ENCODE measurements around the gene FYN.
A peak's percentile ranks its signal among the peaks of the same experiment; 100 is the strongest.
"Not testable (repeated sequence)": the region's sequence is repeated elsewhere in the genome, so short reads cannot be mapped to it uniquely, and the experiment has no call there.

The FYN gene

DNA sequence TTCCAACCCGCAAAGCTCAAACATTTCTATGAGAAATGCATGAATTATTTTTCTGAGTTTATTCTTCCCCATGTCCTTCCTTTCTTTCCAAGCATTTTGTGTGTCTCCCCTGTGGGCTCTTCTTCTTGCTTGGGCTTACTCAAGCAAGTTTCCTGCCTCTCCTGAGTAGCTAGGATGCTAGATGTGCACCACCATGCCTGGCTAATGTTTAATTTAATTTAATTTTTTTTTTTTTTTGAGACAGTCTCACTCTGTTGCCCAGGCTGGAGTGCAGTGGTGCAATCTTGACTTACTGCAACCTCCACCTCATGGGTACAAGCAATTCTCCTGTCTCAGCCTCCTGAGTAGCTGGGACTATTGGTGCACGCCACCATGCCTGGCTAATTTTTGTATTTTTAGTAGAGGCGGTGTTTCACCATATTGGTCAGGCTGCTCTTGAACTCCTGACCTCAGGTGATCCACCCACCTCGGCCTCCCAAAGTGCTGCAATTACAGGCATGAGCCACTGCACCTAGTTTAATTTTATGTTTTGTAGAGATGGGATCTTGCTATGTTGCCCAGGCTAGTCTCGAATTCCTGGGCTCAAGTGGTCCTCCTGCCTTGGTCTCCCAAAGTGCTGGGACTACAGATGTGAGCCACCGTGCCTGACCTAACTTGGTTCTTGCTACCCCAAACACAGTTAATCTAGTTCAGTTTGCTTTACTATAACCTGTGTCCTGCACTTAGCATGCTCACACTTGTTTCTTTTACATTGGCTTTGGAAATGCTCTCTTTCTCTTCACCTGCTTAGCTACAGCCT, 192.2 kb downstream of the FYN start:
- DNase-seq (ENCODE audit: low spot score) = not testable (repeated sequence)

DNA sequence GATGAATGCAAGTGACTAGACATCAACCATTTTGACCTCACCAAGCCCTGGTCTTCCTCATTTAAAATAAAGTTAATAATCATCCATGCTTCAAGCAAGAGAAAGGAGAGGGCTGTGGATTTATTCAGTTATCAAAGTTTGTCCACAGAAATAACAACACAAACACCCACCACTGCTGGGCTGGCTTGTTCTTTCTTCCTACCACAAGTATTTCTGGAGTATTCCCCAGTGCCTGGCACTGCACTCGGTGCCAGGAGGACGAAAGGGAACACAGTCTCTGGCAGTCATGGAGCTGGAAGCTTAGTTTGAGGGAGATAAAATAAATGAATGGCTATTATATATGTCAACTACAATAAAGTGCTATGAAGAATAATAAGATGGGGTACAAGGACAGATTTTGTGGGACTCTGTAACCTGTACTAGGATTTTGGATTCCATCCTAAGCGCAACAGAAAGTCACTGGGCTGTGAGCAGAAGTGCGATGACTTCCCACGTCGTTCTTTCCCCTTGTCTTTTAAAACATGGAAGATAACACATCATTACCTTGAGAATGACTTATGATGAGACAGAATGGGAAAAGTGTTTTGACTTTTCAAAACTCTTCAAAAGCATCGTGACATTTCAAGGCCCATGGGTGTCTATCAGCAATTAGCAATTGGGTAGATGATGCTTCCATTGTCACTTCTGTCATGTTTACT, 193.1 kb downstream of the FYN start:
- DNase-seq (ENCODE audit: low spot score) = no peak

DNA sequence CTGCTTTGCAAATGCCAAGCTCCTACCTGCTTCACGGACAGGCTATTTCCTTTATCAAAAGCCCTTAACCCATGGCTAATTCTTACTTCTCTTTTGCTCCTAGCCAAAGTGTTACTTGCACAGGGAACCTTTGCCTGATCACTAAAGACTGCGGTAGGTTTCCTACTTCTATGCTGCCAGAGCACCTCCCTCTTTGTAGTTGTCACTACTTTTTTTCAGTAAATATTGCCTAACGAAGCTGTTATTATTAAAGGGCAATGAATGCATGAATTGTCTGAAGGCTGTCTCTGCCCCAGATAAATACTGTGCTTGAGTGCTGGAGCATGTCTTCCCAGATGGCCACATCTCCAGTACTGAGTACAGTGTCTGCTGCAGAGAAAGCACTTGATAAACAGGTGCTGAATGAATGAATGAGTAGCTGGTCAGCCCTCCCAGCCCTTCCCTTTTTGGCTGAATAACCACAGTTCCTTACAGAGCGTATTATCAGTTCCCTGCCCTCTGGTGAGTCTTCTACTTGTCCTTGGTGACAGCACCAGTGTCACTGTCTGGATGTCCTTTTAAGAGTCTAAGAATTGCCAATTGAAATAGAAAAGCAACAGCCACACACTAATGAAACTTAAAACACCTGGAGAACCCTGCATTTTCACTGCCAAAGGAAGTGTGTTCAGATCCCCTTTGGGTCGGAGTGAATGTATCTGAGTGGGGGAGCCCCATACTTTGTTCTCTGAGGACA, 194.0 kb downstream of the FYN start:
- no peak for DNase-seq (ENCODE audit: low spot score)

DNA sequence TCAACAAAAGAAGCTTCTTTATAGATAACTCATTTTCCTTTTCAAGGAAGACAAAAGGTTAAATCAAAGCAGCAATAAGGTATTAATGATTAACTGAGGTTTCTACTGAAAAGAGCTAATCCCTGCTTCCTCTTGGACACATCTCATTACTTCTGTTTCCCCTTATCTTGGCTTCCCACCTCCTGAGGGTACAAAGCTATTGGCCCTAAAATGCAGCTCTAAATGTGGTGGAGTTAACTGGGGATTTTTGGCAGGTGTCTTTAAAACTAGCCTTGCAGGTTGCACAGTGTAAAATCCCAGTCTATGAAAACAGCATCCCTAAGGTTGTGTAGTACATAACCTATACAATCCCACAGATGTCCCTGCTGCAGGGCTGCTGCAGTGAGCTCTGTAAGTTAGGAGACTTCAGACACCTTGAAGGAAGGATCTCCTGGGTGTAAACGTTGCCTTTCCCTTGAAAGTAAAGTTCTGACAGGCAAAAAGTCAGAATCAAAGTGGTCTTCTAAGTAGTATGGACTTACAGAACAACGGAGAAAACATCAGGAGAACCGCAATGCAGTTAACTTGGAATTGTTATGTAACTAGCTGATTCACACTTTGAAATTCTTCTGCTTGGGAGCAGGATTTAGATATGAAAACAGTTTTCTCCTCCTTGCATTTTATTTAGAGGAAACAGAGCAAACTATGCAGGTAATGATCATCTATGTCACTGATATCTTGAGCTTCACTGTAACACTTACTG, 195.8 kb downstream of the FYN start:
- DNase-seq (ENCODE audit: low spot score) = no peak

DNA sequence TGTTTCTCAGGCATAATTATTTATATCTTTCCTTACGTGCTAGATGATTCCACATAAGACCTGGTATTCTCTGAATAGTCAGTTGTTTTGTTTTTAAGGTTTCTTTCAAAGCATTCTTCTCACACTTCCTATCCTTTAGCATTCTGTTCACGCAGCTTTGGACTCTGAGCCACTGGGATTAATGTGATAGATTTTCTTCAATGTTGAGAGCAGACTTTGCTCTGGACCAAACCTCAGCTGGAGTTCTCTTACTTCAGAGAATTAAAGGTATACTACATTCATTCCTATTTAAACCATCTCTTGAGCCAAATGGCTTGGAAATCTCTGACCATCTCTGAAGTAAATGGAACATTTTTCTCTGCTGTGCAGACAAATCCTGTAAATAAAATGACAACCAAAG, 196.9 kb downstream of the FYN start:
- DNase-seq (ENCODE audit: low spot score) = no peak

DNA sequence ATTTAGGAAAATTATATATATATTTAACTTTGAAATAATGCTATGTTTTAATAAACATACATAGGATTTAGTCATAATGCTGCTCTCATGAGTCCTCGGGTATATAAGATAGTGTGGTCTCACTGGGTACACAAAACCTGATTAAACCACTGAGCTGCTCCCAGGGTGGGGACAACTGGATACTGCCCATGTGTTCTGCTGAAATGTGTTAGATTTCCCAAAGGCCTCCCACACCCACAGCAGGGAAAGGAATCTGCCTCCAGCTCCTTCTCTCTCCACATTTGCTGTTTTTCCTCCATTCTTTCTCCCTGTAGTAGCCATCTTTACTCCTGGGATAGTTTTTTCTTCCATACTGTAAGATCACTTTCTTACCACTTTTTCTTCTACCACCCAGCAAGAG, 198.4 kb downstream of the FYN start:
- no peak for DNase-seq (ENCODE audit: low spot score)

DNA sequence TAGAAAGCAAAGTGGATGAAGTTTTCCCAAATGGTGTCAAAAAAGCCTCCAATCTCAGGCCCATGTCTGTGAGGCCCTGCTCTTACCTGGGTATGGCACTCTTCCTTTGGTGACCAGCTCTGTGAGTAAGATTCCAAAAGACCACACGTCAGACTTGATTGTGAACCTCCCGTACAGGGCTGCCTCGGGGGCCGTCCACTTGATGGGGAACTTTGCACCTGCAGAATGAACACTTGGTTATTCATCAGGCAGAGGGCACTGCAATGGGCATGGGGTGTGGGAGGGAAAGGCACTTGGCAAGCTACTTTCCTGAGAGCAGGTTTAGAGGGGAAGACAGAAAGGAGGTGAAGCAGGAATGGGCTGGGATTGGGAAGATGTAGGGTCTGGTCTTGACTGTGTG, 198.8 kb downstream of the FYN start:
- no peak for DNase-seq (ENCODE audit: low spot score)

DNA sequence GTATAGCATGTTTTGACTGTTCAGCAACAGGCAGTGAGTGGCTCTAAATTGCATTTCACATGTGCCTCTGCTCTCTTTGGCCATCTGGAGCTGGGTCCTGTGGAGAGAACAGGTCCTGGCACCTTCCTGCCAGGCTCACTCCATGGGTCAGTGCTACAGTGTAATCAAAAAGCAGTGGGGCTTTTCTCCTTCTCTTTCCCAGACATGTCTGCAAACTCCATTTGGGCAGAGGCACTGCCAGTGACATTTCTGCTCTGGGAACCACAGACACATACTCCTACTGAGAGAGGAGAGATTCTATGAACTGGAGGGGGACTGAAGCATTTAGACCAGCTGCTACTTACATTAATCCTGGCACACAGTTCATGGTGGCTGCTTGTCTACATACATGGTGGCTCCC, 199.3 kb downstream of the FYN start:
- DNase-seq (ENCODE audit: low spot score) = no peak

DNA sequence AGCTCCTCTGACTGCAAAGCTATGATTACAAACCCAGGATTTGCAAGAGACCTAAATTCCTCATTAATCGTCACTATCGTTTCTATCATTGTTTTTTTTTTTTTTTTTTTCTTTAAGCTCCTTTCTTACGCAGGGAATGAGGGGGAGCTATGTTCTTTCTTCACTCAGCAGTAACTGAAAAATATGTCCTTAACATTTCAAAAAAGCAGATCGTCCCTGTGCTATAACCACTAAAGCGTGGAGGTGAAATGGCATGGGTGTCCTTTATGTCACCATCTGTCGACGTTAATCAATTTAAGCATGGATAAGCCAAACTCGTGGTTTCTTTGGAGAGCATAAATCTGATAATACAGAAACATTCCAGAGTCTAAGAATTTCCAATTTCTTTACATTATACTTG, 199.7 kb downstream of the FYN start:
- no peak for DNase-seq (ENCODE audit: low spot score)

DNA sequence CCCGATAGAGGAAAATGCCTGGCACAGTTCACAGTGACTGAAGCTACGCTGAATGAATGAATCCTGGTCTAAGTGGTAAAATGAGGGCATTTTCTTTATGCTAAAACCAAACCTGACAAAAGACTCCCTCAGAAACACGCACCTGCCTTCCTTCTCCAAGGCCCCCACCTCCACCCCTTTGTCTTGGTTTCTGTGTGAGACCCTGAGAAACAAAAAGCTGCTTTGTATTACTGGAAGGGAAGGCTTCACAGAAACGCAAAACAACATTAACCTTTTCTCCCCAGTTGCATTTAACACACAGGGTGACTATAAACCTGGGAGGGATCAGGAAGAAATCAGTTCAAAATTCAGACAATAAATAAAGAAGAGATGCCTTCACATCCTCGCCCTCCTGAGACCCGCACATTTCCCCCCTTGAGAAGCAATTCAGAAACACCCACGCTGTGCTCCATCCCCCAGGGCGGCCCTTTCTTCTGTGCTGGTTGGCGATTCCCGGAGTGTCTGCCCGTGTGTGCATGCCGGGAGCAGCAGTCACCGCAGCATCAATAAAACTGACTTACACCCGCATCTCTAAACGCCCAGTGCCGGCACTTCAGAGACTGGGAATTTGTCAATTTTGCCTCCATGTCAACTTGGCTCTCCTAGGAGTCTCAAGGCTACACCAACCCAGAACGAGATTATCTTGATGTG, 200.3 kb downstream of the FYN start:
- no peak for DNase-seq (ENCODE audit: low spot score)

DNA sequence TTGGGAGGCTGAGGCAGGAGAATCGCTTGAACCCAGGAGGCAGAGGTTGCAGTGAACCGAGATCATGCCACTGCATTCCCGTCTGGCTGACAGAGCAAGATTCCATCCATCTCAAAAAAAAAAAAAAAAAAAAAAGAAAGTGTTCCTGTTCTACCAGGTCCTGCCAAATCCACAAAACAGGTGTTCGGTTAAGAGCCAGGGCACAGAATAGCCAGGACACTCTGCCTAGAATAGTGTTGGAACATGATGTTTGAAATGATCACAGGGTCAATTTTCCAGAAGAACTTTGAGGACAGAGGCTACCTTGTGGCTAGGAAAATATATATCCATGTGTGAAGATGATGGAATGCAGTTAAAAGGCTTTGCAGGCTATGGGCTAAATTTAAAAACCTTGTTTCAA, 203.9 kb downstream of the FYN start:
- DNase-seq (ENCODE audit: low spot score) = no peak

DNA sequence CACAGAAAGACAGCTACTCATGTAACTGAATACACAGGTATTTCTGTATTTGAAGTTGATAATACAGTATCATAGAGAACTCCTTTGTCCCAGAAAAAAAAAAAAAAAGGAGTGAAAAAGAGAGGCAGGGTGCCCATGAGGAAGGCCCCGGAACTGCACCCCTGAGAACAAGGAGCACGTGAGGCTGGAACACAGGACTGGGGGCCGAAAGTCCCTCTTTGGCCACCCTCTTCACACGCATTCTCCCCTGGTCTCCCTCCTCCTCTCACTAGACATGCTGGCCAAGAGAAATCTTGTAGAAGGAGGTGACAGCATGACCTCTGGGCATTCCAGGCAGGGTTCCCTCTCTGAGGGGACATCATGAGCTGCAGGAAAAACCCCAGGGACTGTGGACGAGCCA, 204.8 kb downstream of the FYN start:
- no peak for DNase-seq (ENCODE audit: low spot score)

DNA sequence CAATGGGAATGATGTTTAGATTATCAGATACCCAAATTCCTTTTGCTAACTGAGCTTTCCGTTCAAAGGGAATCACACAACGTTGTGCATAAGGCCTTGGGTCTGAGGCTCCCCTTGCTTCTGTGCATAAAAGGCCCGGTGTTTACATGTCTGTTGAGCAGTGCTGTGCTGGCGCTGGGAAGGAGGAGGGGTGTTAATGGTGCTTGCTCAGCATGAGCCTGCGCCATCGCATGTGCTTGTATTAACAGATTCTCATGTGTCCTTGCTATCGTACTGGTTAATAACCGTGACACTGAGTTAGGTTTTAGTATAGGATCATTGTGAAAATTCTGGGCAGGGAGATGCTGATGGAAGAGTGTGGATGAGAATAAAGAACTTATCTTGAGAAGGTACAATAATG, 205.3 kb downstream of the FYN start:
- no peak for DNase-seq (ENCODE audit: low spot score)

DNA sequence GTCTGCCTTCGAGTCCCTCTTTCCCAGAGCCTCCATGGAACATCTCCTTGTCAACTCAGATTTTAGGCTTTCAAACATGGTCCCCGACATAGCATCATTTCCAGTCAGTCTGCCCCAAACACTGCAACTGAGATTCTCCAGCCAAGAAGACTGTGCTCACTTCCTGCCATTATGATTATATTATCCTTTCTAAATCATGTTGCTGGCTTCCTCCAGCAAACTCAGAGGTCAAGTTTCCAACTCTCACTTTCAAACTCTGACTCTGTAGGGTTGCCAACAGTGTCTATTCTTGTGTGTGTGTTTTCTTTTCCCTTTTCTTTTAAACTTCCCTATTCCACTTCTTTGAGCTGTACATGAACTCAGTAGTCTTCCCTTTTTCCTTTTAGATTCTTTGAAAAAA, 206.4 kb downstream of the FYN start:
- no peak for DNase-seq (ENCODE audit: low spot score)

DNA sequence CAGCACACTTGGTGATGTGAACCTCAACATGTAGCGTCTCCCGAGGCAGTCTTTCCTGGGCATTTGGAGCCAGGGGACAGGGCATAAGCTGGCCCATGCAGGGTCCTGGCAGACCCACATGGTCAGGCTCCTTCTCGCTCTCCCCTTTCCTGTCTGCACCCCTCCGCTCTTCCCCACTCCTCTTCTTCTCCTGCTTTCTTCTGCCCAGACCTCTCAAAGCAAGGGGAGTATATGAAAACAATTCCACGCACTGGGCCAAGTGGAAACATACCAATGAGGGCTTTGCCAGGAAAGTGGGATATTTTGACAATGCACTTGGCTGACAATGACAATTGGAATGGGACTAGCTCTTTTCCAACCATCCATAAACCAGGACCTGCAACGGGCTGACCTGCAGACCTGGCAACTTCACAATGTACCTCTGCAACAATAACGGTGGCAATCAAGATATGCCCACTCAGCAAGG, 208.7 kb downstream of the FYN start:
- DNase-seq (ENCODE audit: low spot score) = no peak

DNA sequence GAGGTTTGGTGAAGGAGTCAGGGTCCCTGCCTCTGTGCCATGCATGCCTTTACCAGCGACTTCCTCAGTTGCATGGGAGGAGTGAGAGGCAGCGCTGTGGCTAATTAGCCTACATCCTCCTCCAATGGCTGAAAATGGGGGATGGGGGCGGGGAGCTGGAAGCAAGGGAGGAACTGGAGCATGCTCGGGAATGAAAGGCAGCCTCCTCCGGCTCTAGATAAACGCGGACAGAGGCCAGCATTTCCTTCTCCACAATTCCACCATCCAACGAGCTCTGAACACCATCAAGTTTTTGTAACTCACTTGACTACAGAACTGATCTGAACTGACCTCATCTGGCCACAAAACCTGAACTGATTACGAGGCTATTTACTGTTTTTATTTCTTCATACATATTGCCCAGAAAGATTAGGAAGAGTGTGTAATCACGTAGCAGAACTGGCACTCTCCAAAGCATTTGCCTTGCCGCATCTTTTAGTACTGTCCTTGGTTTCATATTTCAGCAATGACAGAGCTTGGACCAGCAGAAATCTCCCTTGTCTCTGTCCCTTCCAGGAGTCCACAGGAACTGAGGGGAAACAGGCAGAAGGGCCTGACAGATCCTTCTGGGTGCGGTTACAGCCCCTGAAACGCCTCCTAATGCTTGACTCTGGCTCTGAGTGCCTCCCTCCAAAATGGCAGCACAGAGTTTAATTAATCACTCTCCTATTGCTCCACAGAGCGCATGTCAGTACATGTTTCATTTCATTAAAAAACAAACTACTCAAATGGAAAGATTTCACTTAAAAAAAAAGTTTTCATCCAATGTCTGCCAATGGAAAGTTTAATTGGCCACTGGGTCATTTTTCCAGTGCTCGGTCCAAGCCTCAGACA, 209.3 kb downstream of the FYN start:
- DNase-seq (ENCODE audit: low spot score) = peak; percentile 69

DNA sequence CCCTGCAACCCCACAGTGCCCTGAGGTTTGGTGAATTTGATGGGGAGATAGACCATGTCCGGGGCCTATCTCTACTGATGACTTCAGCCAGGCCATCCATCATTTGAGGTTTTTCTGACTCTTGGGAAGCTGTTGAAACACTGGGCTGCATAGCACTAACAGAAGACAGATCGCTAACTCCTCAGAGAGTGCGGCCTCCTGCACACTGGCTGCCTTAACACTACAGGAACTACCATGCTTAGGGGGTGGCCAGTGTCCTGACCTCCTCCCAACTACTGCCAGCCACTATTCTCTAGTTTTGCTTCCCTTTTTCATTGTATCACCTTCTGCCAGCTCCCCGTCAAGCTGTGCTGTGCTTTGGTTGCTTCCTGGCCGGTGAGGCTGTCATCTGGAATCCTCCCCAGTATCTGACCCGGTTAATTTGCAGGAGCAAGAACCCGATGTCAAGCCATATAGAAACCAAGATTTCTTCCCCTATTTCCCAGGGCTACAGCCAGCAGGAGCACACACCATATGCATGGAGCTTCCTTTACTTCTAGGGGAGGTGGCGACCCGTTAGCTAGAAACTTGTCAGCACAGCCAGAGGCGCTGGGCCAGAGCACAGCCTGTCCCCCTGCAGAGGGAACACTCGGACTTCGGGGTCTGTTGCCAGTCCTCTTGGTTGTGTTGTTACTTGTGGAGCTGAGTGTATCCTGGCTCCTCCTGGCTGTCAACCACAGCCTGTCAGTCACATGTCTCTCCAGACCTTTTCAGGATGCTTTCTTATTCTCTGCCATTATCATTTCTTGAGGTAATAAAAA, 210.3 kb downstream of the FYN start:
- no peak for DNase-seq (ENCODE audit: low spot score)

DNA sequence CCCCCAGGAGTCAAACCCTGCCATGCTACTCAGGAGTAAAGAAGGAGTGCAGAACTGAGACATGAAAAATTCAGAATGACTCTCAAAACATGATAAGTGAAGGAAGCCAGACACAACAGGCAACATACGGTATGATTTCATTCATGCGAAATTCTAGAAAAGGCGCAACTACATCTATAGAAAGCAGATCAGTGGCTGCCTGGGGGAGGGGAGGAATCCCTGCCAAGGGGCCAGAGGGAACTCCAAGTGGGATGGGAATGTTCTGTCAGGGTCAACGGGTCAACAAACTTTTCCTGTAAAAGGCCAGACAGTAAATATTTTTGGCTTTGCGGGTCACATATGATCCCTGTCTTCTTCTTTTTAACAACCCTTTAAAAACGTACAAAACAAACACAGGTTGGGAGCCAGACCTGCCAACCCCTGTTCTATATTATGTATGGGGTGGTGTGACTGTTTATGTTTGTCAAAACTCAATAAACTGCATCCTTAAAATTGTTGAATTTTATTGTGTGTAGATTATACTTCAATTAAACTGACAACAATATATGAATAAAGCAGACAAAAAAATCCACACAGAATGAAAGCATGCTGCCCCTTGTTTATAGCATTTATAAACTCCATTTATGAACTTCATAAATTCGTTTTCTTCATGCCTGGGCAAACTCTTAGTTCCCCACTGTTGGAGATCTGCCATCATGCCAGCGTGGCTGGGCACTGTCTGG, 211.0 kb downstream of the FYN start:
- DNase-seq (ENCODE audit: low spot score) = no peak

DNA sequence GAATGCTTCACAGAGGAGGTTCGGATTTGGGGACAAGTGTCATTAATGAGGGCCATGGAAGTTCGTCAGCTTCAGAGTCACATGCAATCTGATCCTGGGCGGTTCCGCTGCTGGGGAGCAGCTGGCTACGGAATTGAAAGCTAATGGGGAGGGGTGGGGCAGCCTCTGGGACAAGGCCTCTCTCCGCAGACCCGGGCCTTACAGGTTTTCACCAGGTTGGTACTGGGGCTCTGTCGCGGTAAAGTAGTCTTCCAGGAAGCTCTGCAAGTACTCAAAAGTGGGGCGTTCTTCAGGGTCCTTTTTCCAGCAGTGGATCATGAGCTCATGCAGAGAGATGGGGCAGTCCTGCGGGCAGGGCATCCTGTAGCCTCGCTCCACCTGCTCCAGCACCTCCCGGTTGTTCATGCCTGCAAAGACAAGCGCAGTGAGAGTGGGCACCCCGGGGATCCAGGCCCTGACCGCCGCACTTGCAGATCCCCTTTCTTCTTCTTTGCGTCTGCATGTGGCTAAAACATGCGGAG, 211.7 kb downstream of the FYN start:
- no peak for DNase-seq (ENCODE audit: low spot score)
